Measurements from ENCODE around the gene SCAF4. TPM values are rescaled to one million over a fixed set of nuclear protein-coding genes. Genes with fewer than 3 reads are reported as not detected.
"Not testable (repeated sequence)": the region's sequence is repeated elsewhere in the genome, so short reads cannot be mapped to it uniquely, and the experiment has no call there.

The SCAF4 gene
- polyA plus RNA-seq, 4 donors: 30.2 to 44.3 (median 37.3) TPM

- no peak for DNase-seq (ENCODE audit: low read depth in 4 of 4, low spot score in 2 of 4)
These were observed 56.6 kb downstream of the SCAF4 start for GRCh38 chr21:31675318-31675717.

GRCh38 chr21:31673321-31673912 lies 58.5 kb downstream of the SCAF4 start:
- DNase-seq (ENCODE audit: low read depth in 4 of 4, low spot score in 2 of 4): no peak

- no peak for DNase-seq (ENCODE audit: low read depth in 4 of 4, low spot score in 2 of 4)
These were observed 60.0 kb downstream of the SCAF4 start for GRCh38 chr21:31671931-31672330.

GRCh38 chr21:31671146-31671716 lies 60.7 kb downstream of the SCAF4 start:
- DNase-seq (ENCODE audit: low read depth in 4 of 4, low spot score in 2 of 4): no peak

GRCh38 chr21:31670070-31670469 lies 61.8 kb downstream of the SCAF4 start:
- no peak for DNase-seq (ENCODE audit: low read depth in 4 of 4, low spot score in 2 of 4)

GRCh38 chr21:31668651-31669491 lies 63.0 kb downstream of the SCAF4 start:
- no peak for DNase-seq (ENCODE audit: low read depth in 4 of 4, low spot score in 2 of 4)

GRCh38 chr21:31667639-31668038 lies 64.3 kb downstream of the SCAF4 start:
- DNase-seq (ENCODE audit: low read depth in 4 of 4, low spot score in 2 of 4): no peak

GRCh38 chr21:31667132-31667531 lies 64.8 kb downstream of the SCAF4 start:
- DNase-seq (ENCODE audit: low read depth in 4 of 4, low spot score in 2 of 4): no peak

- no peak for DNase-seq (ENCODE audit: low read depth in 4 of 4, low spot score in 2 of 4)
These were observed 65.4 kb downstream of the SCAF4 start for GRCh38 chr21:31666445-31667010.

GRCh38 chr21:31665869-31666268 lies 66.0 kb downstream of the SCAF4 start:
- not testable (repeated sequence) for DNase-seq (ENCODE audit: low read depth in 4 of 4, low spot score in 2 of 4)

GRCh38 chr21:31665397-31665796 lies 66.5 kb downstream of the SCAF4 start:
- no peak for DNase-seq (ENCODE audit: low read depth in 4 of 4, low spot score in 2 of 4)

GRCh38 chr21:31663584-31664249 lies 68.2 kb downstream of the SCAF4 start:
- DNase-seq (ENCODE audit: low read depth in 4 of 4, low spot score in 2 of 4): no peak

GRCh38 chr21:31660591-31660990 lies 71.3 kb downstream of the SCAF4 start:
- no peak for DNase-seq (ENCODE audit: low read depth in 4 of 4, low spot score in 2 of 4)

GRCh38 chr21:31660259-31660565 lies 71.7 kb downstream of the SCAF4 start:
- DNase-seq (ENCODE audit: low read depth in 4 of 4, low spot score in 2 of 4): peak in 3 of 4 donors; percentile 22 to 28 (median 23)

- peak; percentile 77 to 88 (median 82) for DNase-seq (ENCODE audit: low read depth in 4 of 4, low spot score in 2 of 4)
These were observed 72.2 kb downstream of the SCAF4 start, which contains the start of gene SOD1 for GRCh38 chr21:31659536-31660258. Gene SOD1 (plus strand): TSS chr21:31659693. CDS start chr21:31659770, 77 bp downstream.

GRCh38 chr21:31659286-31659535 lies 72.7 kb downstream of the SCAF4 start:
- no peak for DNase-seq (ENCODE audit: low read depth in 4 of 4, low spot score in 2 of 4)

- no peak for DNase-seq (ENCODE audit: low read depth in 4 of 4, low spot score in 2 of 4)
These were observed 73.9 kb downstream of the SCAF4 start for GRCh38 chr21:31658053-31658452.

GRCh38 chr21:31656199-31657095 lies 75.5 kb downstream of the SCAF4 start:
- no peak for DNase-seq (ENCODE audit: low read depth in 4 of 4, low spot score in 2 of 4)

GRCh38 chr21:31654821-31655580 lies 76.9 kb downstream of the SCAF4 start:
- not testable (repeated sequence) for DNase-seq (ENCODE audit: low read depth in 4 of 4, low spot score in 2 of 4)
